ENCODE results near the gene OBSL1. TPM values are rescaled to one million over a fixed set of nuclear protein-coding genes. Genes with fewer than 3 reads are reported as not detected.

The OBSL1 gene
- total and polyA plus RNA-seq, 4 donors, result 53.3 to 178 (median 146) TPM

DNA sequence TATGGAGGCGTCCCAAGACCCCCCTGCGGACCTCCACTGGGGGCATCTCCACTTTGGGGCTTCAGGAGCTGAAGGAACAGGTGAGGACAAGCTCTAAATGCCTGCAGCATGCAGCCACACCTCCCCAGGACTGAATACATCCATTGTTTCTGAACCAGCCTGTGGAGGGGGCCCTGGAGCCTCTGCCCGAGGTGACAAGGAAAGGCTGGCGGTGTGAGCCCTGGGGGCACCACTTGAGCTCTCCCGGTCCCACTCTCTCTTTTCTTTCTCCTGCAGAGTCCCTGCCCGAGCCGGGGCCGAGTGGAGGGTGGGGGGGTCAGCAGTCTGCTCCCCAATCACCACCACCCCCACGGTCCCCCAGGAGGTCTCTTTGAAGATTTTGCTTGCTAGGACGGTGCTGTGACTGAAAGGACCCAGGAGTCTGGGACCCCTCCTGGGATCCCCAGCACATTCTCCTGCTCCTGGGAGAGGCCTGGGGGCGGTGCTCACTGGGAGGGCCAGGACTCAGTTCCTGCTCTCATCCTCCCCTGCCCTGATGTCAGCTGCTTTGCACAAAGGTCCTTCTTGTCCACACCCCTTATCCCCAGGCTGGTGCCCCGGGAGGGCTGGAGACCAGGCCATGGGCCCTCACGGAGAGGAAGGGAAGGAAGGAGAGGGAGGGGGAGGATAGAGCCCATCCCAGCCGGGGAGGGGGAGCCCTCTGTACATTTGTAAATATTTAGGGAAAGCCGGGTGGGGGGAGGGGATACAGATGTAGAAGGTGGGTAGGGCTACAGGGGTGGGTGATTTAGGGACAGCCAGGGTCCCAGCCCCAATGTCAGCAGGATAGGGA is 33.5 kb downstream of the OBSL1 start:
- H3K4me1 ChIP-seq (ENCODE audit: control insufficient read depth, insufficient read depth, low read length), result peaks cover 62% of the 10 kb centered on the region
- peak in 1 of 6 donors; percentile 64 for DNase-seq (ENCODE audit: low read depth in 4 of 6, low spot score in 6 of 6)
- no peak overlapping the region for H3K4me3 ChIP-seq (ENCODE audit: low read depth, low read length)
- 38% methylated on average over 9 of the region's 15 CpGs for WGBS (ENCODE audit: insufficient coverage)
- H3K36me3 ChIP-seq (ENCODE audit: control insufficient read depth, insufficient read depth, low read length), result peaks cover 67% of the 10 kb centered on the region
- H3K9me3 ChIP-seq (ENCODE audit: control insufficient read depth, insufficient read depth, low read length), result no peaks in the 10 kb centered on the region
- H3K27me3 ChIP-seq (ENCODE audit: control insufficient read depth, insufficient read depth, low read length), result no peaks in the 10 kb centered on the region
- H3K27ac ChIP-seq (ENCODE audit: low read depth, low read length), result peak overlapping the region; percentile 93

DNA sequence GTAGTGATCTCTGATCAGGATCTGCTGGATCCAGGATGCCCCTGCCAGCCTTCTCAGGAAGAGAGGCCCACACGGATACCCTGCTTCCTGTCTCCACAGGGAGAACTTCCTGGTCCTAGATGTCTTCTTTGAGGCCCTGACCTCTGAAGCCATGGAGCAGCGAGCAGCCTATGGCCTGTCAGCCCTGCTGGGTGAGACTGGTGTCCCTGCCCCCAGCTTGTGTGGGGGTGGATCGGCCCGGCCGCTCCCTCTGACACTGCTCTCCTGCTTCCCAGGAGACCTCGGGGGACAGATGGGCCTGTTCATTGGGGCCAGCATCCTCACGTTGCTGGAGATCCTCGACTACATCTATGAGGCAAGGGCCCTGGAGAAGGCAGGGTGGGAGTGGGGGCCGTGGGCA is 34.4 kb downstream of the OBSL1 start:
- WGBS (ENCODE audit: insufficient coverage), result 63% methylated on average over 9 of the region's 9 CpGs
- H3K4me1 ChIP-seq (ENCODE audit: control insufficient read depth, insufficient read depth, low read length), result peaks cover 54% of the 10 kb centered on the region
- no peaks in the 10 kb centered on the region for H3K27me3 ChIP-seq (ENCODE audit: control insufficient read depth, insufficient read depth, low read length)
- peaks cover 70% of the 10 kb centered on the region for H3K36me3 ChIP-seq (ENCODE audit: control insufficient read depth, insufficient read depth, low read length)
- H3K9me3 ChIP-seq (ENCODE audit: control insufficient read depth, insufficient read depth, low read length), result no peaks in the 10 kb centered on the region
- H3K27ac ChIP-seq (ENCODE audit: low read depth, low read length), result peak overlapping the region; percentile 93
- no peak for DNase-seq (ENCODE audit: low read depth in 4 of 6, low spot score in 6 of 6)
- H3K4me3 ChIP-seq (ENCODE audit: low read depth, low read length), result no peak overlapping the region

- WGBS (ENCODE audit: insufficient coverage), result 77% methylated on average over 15 of the region's 16 CpGs
- Histone ChIP-seq H3K27me3 (ENCODE audit: control insufficient read depth, insufficient read depth, low read length) (peaks cover 2% of the 10 kb centered on the region), H3K27ac (ENCODE audit: low read depth, low read length) (no peak overlapping the region), H3K4me3 (ENCODE audit: low read depth, low read length) (no peak overlapping the region), H3K4me1 (ENCODE audit: control insufficient read depth, insufficient read depth, low read length) (peaks cover 48% of the 10 kb centered on the region), H3K9me3 (ENCODE audit: control insufficient read depth, insufficient read depth, low read length) (no peaks in the 10 kb centered on the region), H3K36me3 (ENCODE audit: control insufficient read depth, insufficient read depth, low read length) (peaks cover 69% of the 10 kb centered on the region)
- DNase-seq (ENCODE audit: low read depth in 4 of 6, low spot score in 6 of 6), result no peak
Measured at GRCh38 chr2:219536425-219536824, 34.9 kb downstream of the OBSL1 start.

DNA sequence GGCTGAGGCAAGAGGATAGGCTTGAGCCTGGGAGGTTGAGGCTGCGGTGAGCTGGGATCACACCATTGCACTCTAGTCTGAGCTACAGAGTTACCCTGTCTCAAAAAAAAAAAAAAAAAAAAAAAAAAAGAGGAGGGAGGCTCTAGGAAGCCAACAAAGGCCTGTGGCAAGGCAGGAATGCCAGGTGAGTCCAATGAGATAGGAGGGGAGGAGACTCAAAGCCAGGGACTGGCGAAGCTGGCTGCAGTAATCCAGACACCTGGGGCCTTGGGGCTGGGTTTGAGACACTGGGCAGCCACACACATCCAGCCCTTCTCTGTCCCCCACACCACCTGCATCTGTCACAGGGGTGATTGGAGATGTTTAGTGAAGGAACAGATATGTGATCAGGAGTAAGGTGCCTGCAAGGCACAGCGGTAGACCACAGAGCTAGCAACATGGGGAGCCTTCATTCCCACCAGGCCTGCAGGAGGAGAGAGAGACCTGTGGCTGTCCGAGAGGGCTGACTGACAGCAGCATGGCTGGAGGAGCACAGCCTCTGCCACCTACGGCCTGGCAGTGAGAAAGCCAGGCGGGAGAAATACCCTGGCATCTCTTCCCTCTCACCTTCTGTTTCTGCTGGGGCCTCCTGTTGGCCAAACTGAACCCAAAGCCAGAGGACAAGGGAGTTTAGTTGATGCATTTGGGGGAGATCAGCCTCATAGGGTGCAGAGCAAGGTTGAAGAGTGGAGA is 37.2 kb downstream of the OBSL1 start:
- Histone ChIP-seq H3K9me3 (ENCODE audit: control insufficient read depth, insufficient read depth, low read length) (no peaks in the 10 kb centered on the region), H3K36me3 (ENCODE audit: control insufficient read depth, insufficient read depth, low read length) (peaks cover 48% of the 10 kb centered on the region), H3K4me1 (ENCODE audit: control insufficient read depth, insufficient read depth, low read length) (peaks cover 43% of the 10 kb centered on the region), H3K27me3 (ENCODE audit: control insufficient read depth, insufficient read depth, low read length) (peaks cover 14% of the 10 kb centered on the region), H3K4me3 (ENCODE audit: low read depth, low read length) (no peak overlapping the region), H3K27ac (ENCODE audit: low read depth, low read length) (no peak overlapping the region)
- 75% methylated on average over 1 of the region's 6 CpGs for WGBS (ENCODE audit: insufficient coverage)
- DNase-seq (ENCODE audit: low read depth in 4 of 6, low spot score in 6 of 6), result no peak

GRCh38 chr2:219532378-219532649 is 39.0 kb downstream of the OBSL1 start:
- Histone ChIP-seq H3K36me3 (ENCODE audit: control insufficient read depth, insufficient read depth, low read length) (peaks cover 30% of the 10 kb centered on the region), H3K4me3 (ENCODE audit: low read depth, low read length) (no peak overlapping the region), H3K27me3 (ENCODE audit: control insufficient read depth, insufficient read depth, low read length) (peaks cover 18% of the 10 kb centered on the region), H3K9me3 (ENCODE audit: control insufficient read depth, insufficient read depth, low read length) (no peaks in the 10 kb centered on the region), H3K27ac (ENCODE audit: low read depth, low read length) (no peak overlapping the region), H3K4me1 (ENCODE audit: control insufficient read depth, insufficient read depth, low read length) (peaks cover 26% of the 10 kb centered on the region)
- no peak for DNase-seq (ENCODE audit: low read depth in 4 of 6, low spot score in 6 of 6)
- WGBS (ENCODE audit: insufficient coverage), result 86% methylated on average over 7 of the region's 8 CpGs

DNA sequence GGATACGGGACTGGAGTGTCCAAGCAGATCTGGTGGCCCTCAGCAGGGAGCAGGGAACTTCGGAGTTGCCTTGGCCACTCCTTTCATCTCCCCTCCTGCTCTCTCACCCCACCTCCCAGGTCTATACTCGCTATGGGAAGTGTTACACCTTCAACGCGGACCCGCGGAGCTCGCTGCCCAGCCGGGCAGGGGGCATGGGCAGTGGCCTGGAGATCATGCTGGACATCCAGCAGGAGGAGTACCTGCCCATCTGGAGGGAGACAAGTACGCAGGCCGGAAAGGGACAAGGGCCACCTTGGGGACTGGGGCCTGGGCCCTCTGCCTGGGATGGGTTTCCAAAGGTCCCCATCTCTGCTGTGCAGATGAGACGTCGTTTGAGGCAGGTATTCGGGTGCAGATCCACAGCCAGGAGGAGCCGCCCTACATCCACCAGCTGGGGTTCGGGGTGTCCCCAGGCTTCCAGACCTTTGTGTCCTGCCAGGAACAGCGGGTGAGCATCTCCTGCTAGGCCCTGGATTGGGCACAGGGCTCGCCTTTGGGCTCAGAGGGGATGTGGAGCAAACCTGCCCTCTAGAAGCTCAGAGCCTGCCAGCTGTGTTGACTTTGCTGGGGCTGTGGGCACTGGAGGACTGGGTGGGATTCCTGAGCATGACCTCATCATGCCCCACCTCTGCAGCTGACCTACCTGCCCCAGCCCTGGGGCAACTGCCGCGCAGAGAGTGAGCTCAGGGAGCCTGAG is 39.5 kb downstream of the OBSL1 start:
- 81% methylated on average over 20 of the region's 20 CpGs for WGBS (ENCODE audit: insufficient coverage)
- Histone ChIP-seq H3K27me3 (ENCODE audit: control insufficient read depth, insufficient read depth, low read length) (peaks cover 18% of the 10 kb centered on the region), H3K9me3 (ENCODE audit: control insufficient read depth, insufficient read depth, low read length) (no peaks in the 10 kb centered on the region), H3K4me3 (ENCODE audit: low read depth, low read length) (no peak overlapping the region), H3K36me3 (ENCODE audit: control insufficient read depth, insufficient read depth, low read length) (peaks cover 25% of the 10 kb centered on the region), H3K27ac (ENCODE audit: low read depth, low read length) (no peak overlapping the region), H3K4me1 (ENCODE audit: control insufficient read depth, insufficient read depth, low read length) (peaks cover 26% of the 10 kb centered on the region)
- DNase-seq (ENCODE audit: low read depth in 4 of 6, low spot score in 6 of 6), result no peak

DNA sequence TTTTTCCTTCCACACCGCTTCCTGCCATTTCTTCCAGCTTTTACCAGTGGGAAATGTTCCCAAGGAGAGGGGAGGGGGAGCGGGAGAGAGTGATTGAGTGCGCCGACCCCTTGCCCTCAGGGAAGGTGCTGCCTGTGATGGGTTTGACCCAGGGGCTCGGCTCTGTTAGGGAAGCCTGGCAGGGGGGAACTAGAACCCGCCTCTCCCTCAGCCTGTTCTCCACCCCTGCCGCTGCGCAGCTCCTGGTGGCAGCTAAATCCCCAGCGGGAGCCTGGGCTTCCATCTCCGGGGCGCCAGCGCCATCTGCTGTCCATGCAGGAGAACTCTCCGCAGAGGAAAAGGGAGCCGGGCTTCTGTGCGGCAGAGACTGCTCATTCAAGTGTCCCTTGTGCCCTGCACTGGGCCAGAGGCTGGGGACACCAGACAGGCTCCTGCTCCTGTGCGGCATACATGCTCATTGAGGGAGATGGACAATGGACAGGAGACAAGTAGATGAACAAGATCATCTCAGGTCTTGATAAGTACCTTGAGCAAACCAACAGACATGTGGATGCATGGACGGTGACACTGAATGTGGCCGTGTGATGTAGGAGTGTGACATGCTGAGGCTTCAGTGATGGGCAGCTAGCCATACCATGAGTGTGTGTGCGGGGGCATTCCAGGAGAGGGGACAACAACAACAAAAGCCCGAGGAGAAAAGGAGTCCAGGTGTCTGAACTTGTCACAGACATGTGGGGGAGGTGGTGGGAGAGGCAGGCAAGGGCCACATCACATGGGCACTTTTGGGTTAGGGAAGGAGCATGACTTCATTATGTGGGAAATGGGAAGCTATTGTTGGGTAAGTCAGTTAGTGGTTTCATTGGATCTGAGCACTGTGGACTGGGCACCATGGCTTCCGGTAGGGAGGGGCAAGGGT is 41.0 kb downstream of the OBSL1 start:
- peaks cover 35% of the 10 kb centered on the region for H3K4me1 ChIP-seq (ENCODE audit: control insufficient read depth, insufficient read depth, low read length)
- H3K36me3 ChIP-seq (ENCODE audit: control insufficient read depth, insufficient read depth, low read length), result peaks cover 17% of the 10 kb centered on the region
- peaks cover 18% of the 10 kb centered on the region for H3K27me3 ChIP-seq (ENCODE audit: control insufficient read depth, insufficient read depth, low read length)
- 17% methylated on average over 20 of the region's 21 CpGs for WGBS (ENCODE audit: insufficient coverage)
- no peak overlapping the region for H3K27ac ChIP-seq (ENCODE audit: low read depth, low read length)
- H3K9me3 ChIP-seq (ENCODE audit: control insufficient read depth, insufficient read depth, low read length), result no peaks in the 10 kb centered on the region
- DNase-seq (ENCODE audit: low read depth in 4 of 6, low spot score in 6 of 6), result peak in 5 of 6 donors; percentile 74 to 96 (median 79)
- peak overlapping the region; percentile 29 for H3K4me3 ChIP-seq (ENCODE audit: low read depth, low read length)

DNA sequence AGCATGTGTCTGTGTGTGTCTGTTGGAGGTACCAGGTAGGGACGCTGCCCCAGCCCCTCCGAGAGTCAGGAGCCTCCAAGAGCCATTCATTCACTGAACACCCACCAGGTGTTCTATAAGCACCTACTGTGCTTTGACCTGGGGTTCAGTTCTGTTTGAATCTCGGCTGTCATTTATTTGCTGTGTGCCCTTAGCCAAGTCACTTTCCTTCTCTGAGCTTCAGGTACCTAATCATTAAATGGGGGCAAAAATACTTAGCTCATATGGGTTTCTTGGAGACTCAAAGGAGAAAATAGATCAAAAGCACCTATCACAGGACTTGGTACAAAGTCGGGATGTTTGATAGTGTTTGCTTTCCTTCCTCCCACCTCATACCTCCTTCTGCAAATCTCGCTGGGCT is 43.9 kb downstream of the OBSL1 start:
- H3K27me3 ChIP-seq (ENCODE audit: control insufficient read depth, insufficient read depth, low read length), result peaks cover 21% of the 10 kb centered on the region
- no peak for DNase-seq (ENCODE audit: low read depth in 4 of 6, low spot score in 6 of 6)

GRCh38 chr2:219527076-219527394 is 44.3 kb downstream of the OBSL1 start:
- Histone ChIP-seq H3K4me3 (ENCODE audit: low read depth, low read length) (no peak overlapping the region), H3K27me3 (ENCODE audit: control insufficient read depth, insufficient read depth, low read length) (peaks cover 21% of the 10 kb centered on the region), H3K4me1 (ENCODE audit: control insufficient read depth, insufficient read depth, low read length) (peaks cover 48% of the 10 kb centered on the region), H3K27ac (ENCODE audit: low read depth, low read length) (no peak overlapping the region), H3K9me3 (ENCODE audit: control insufficient read depth, insufficient read depth, low read length) (no peaks in the 10 kb centered on the region), H3K36me3 (ENCODE audit: control insufficient read depth, insufficient read depth, low read length) (peaks cover 4% of the 10 kb centered on the region)
- DNase-seq (ENCODE audit: low read depth in 4 of 6, low spot score in 6 of 6), result peak in 1 of 6 donors; percentile 27
- WGBS (ENCODE audit: insufficient coverage), result 26% methylated on average over 5 of the region's 6 CpGs

More for the DNA sequence above, 43.9 kb downstream of the OBSL1 start:
- WGBS (ENCODE audit: insufficient coverage), result 50% methylated on average over 2 of the region's 5 CpGs
- Histone ChIP-seq H3K4me1 (ENCODE audit: control insufficient read depth, insufficient read depth, low read length) (peaks cover 44% of the 10 kb centered on the region), H3K36me3 (ENCODE audit: control insufficient read depth, insufficient read depth, low read length) (peaks cover 7% of the 10 kb centered on the region), H3K27ac (ENCODE audit: low read depth, low read length) (no peak overlapping the region), H3K9me3 (ENCODE audit: control insufficient read depth, insufficient read depth, low read length) (no peaks in the 10 kb centered on the region), H3K4me3 (ENCODE audit: low read depth, low read length) (no peak overlapping the region)
